Vagina (tissue), 2 donors: ENCODE results near the gene HINT3.

Experiments used
- CTCF ChIP-seq, 3 experiments: fragments of 450-650 bp in 2 of 3; fragments of 200-600 bp in 1 of 3; sonication (generic) in 1 of 3; IDR thresholded peaks; one replicate each; pipeline ENCODE4 v1.5.1; 2017 to 2019; ENCODE audit warnings: antibody characterized with exemption in 3 of 3, mild to moderate bottlenecking in 2 of 3, moderate library complexity in 2 of 3
- POLR2AphosphoS5 ChIP-seq, 2 donors: sonication (generic); formaldehyde crosslinking; IDR thresholded peaks; one replicate each; pipeline ENCODE4 v1.9.0; 2017; ENCODE audit warnings: antibody characterized with exemption in 2 of 2, mild to moderate bottlenecking in 2 of 2, low read depth in 1 of 2; ENCODE audit not compliant: insufficient read depth in 1 of 2

GRCh38 chr6:125974214-125974866 is 17.8 kb downstream of the HINT3 start:
- TF ChIP-seq CTCF (IDR thresholded peaks at IDR 0.05), result peak; percentile 16 to 38 (median 18)
- no peak for TF ChIP-seq POLR2AphosphoS5 (IDR thresholded peaks at IDR 0.05; ENCODE audit: insufficient read depth in 1 of 2, low read depth in 1 of 2)
